GM15510 (cell line): ENCODE results near the gene ZNF524.
A peak's percentile ranks its signal among the peaks of the same experiment; 100 is the strongest.

Source experiments
- POLR2A ChIP-seq: IDR thresholded peaks from 3 replicates; pipeline ENCODE4 v1.6.1; 2011; ENCODE audit warnings: borderline replicate concordance; ENCODE audit not compliant: insufficient read length; ENCODE audit errors: extremely low read depth

Gene ZNF524

GRCh38 chr19:55579766-55580621 is 20.1 kb upstream of the ZNF524 start:
- no peak for TF ChIP-seq POLR2A

GRCh38 chr19:55580628-55581144 is 19.4 kb upstream of the ZNF524 start, which contains the start of gene ZNF579:
Gene ZNF579 (minus strand): TSS chr19:55580848. CDS start chr19:55579639, 1,209 bp downstream.
- peak; percentile 48 for TF ChIP-seq POLR2A

- TF ChIP-seq POLR2A, result no peak
These were observed 18.8 kb upstream of the ZNF524 start for GRCh38 chr19:55581145-55581822.

- TF ChIP-seq POLR2A, result no peak
These were observed 18.3 kb upstream of the ZNF524 start for GRCh38 chr19:55581823-55582223.

GRCh38 chr19:55584871-55585270 is 15.2 kb upstream of the ZNF524 start:
- TF ChIP-seq POLR2A, result no peak

GRCh38 chr19:55585658-55586339 is 14.3 kb upstream of the ZNF524 start:
- no peak for TF ChIP-seq POLR2A

- TF ChIP-seq POLR2A, result no peak
These were observed 13.0 kb upstream of the ZNF524 start for GRCh38 chr19:55586976-55587668.

- TF ChIP-seq POLR2A, result no peak
These were observed 11.3 kb upstream of the ZNF524 start for GRCh38 chr19:55588738-55589137.

- no peak for TF ChIP-seq POLR2A
These were observed 10.0 kb upstream of the ZNF524 start for GRCh38 chr19:55590109-55590508.

- no peak for TF ChIP-seq POLR2A
These were observed 9.5 kb upstream of the ZNF524 start for GRCh38 chr19:55590617-55591016.

GRCh38 chr19:55591555-55591954 is 8.5 kb upstream of the ZNF524 start:
- no peak for TF ChIP-seq POLR2A

GRCh38 chr19:55592391-55593090 is 7.5 kb upstream of the ZNF524 start:
- no peak for TF ChIP-seq POLR2A

- no peak for TF ChIP-seq POLR2A
These were observed 6.9 kb upstream of the ZNF524 start for GRCh38 chr19:55593096-55593772.
